ENCODE measurements around the gene TARDBP. TPM values are rescaled to one million over a fixed set of nuclear protein-coding genes. Genes with fewer than 3 reads are reported as not detected.
"Not testable (repeated sequence)": the region's sequence is repeated elsewhere in the genome, so short reads cannot be mapped to it uniquely, and the experiment has no call there.

Gene TARDBP
- total and polyA plus RNA-seq, 2 donors (not counting 1 experiment from before 2014, with no cell fraction given), result 85.2 to 222 TPM

DNA sequence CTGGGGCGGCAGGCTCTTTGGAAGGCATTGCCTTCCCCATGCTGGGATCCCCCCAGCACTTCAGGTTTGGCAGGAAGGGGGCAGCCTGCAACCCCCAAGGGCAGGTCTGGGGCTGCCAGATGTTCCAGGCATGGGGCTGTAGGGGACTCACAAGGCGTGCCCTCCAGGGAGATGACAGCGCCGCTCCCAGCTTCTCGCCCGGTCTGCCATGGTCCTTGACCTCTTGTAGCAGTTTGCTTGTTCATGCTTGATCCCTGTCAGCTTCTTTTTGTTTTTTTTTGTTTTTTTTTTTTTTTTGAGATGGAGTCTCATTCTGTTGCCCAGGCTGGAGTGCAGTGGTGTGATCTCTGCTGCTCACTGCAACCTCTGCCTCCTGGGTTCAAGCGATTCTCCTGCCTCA is 21.6 kb upstream of the TARDBP start:
- Histone ChIP-seq H3K27ac (ENCODE audit: low read length in 2 of 2) (no peak overlapping the region), H3K4me3 (ENCODE audit: control extremely low read depth in 1 of 5, extremely low read depth in 1 of 5, insufficient read depth in 1 of 5, low read depth in 2 of 5, low read length in 4 of 5) (no peak overlapping the region), H2AFZ (ENCODE audit: insufficient read depth, low read depth, low read length, poor library complexity, severe bottlenecking) (no peak overlapping the region), H3K9ac (ENCODE audit: low read length) (no peak overlapping the region), H3K4me2 (replicated peaks; ENCODE audit: low read depth, low read length, poor library complexity, severe bottlenecking) (no peak overlapping the region), H3K9me3 (ENCODE audit: control extremely low read depth in 1 of 3, control insufficient read depth in 2 of 3, insufficient read depth in 1 of 3, low read length in 2 of 3) (no peaks in the 10 kb centered on the region), H3K4me1 (ENCODE audit: control insufficient read depth in 2 of 2, insufficient read depth in 2 of 2, low read length in 2 of 2) (peaks cover under 1 to 2% of the 10 kb centered on the region in 2 donors), H4K20me1 (ENCODE audit: control insufficient read depth, insufficient read depth, low read length, poor library complexity, severe bottlenecking) (no peaks in the 10 kb centered on the region), H3K27me3 (replicated peaks in 1 of 4; ENCODE audit: control extremely low read depth in 1 of 4, control insufficient read depth in 3 of 4, insufficient read depth in 4 of 4, low read length in 3 of 4) (no peaks in the 10 kb centered on the region), H3K79me2 (ENCODE audit: control insufficient read depth, insufficient read depth, low read length) (no peaks in the 10 kb centered on the region), H3K36me3 (replicated peaks in 1 of 2; ENCODE audit: control extremely low read depth in 1 of 2, control insufficient read depth in 1 of 2, extremely low read depth in 1 of 2, insufficient read depth in 2 of 2, low read length in 1 of 2) (no peaks in the 10 kb centered on the region)
- no peaks in the 10 kb centered on the region for H3K27me3 Mint-ChIP-seq
- ChIA-PET CTCF (no interaction called here), POLR2A (no interaction called here)
- no peaks in the 10 kb centered on the region for H3K9me3 Mint-ChIP-seq (ENCODE audit: insufficient read depth)
- intact Hi-C loops (cut with micrococcal nuclease), result no loop called here
- WGBS (ENCODE audit: insufficient coverage), result 93% methylated on average over 5 of the region's 7 CpGs
- no peak overlapping the region for H3K4me3 Mint-ChIP-seq
- no peak for TF ChIP-seq EZH2 (IDR thresholded peaks at IDR 0.05; ENCODE audit: borderline replicate concordance, insufficient read depth, low read depth, low read length, poor library complexity, severe bottlenecking)
- TF ChIP-seq, protein P1, sequence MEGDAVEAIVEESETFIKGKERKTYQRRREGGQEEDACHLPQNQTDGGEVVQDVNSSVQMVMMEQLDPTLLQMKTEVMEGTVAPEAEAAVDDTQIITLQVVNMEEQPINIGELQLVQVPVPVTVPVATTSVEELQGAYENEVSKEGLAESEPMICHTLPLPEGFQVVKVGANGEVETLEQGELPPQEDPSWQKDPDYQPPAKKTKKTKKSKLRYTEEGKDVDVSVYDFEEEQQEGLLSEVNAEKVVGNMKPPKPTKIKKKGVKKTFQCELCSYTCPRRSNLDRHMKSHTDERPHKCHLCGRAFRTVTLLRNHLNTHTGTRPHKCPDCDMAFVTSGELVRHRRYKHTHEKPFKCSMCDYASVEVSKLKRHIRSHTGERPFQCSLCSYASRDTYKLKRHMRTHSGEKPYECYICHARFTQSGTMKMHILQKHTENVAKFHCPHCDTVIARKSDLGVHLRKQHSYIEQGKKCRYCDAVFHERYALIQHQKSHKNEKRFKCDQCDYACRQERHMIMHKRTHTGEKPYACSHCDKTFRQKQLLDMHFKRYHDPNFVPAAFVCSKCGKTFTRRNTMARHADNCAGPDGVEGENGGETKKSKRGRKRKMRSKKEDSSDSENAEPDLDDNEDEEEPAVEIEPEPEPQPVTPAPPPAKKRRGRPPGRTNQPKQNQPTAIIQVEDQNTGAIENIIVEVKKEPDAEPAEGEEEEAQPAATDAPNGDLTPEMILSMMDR (IDR thresholded peaks at IDR 0.05), result no peak
- DNase-seq (no peak), ATAC-seq (ENCODE audit: low read depth) (no peak)
- no peak overlapping the region for H3K27ac Mint-ChIP-seq
- peaks cover 2% of the 10 kb centered on the region for H3K4me1 Mint-ChIP-seq

DNA sequence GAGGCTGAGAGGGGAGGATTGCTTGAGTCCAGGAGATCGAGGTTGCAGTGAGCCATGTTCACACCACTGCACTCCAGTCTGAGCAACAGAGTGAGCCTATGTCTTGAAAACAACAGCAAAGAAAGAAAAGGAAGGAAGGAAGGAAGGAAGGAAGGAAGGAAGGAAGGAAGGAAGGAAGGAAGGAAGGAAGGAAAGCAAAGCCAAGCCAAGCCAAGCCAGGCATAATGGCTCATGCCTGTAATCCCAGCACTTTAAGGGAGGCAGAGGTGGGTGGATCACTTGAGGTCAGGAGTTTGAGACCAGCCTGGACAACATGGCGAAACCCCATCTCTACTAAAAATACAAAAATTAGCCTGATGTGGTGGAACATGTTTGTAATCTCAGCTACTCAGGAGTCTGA is 20.4 kb upstream of the TARDBP start:
- H3K4me3 ChIP-seq (ENCODE audit: control extremely low read depth in 1 of 5, extremely low read depth in 1 of 5, insufficient read depth in 1 of 5, low read depth in 2 of 5, low read length in 4 of 5); intact Hi-C loops (cut with micrococcal nuclease); H3K4me2 ChIP-seq (replicated peaks; ENCODE audit: low read depth, low read length, poor library complexity, severe bottlenecking); H4K20me1 ChIP-seq (ENCODE audit: control insufficient read depth, insufficient read depth, low read length, poor library complexity, severe bottlenecking); H3K27me3 ChIP-seq (replicated peaks in 1 of 4; ENCODE audit: control extremely low read depth in 1 of 4, control insufficient read depth in 3 of 4, insufficient read depth in 4 of 4, low read length in 3 of 4); H3K27ac ChIP-seq (ENCODE audit: low read length in 2 of 2); POLR2A ChIA-PET; H3K4me1 Mint-ChIP-seq; H2AFZ ChIP-seq (ENCODE audit: insufficient read depth, low read depth, low read length, poor library complexity, severe bottlenecking); H3K9me3 ChIP-seq (ENCODE audit: control extremely low read depth in 1 of 3, control insufficient read depth in 2 of 3, insufficient read depth in 1 of 3, low read length in 2 of 3); H3K79me2 ChIP-seq (ENCODE audit: control insufficient read depth, insufficient read depth, low read length); H3K27me3 Mint-ChIP-seq; H3K4me3 Mint-ChIP-seq; H3K27ac Mint-ChIP-seq; ATAC-seq (ENCODE audit: low read depth); H3K9me3 Mint-ChIP-seq (ENCODE audit: insufficient read depth); H3K36me3 ChIP-seq (replicated peaks in 1 of 2; ENCODE audit: control extremely low read depth in 1 of 2, control insufficient read depth in 1 of 2, extremely low read depth in 1 of 2, insufficient read depth in 2 of 2, low read length in 1 of 2); H3K4me1 ChIP-seq (ENCODE audit: control insufficient read depth in 2 of 2, insufficient read depth in 2 of 2, low read length in 2 of 2); DNase-seq; H3K9ac ChIP-seq (ENCODE audit: low read length); CTCF ChIA-PET: not testable (repeated sequence)
- WGBS (ENCODE audit: insufficient coverage), result no CpG with 5 or more reads among the region's 2 CpGs
